Measurements from ENCODE around the gene COP1.

DNA sequence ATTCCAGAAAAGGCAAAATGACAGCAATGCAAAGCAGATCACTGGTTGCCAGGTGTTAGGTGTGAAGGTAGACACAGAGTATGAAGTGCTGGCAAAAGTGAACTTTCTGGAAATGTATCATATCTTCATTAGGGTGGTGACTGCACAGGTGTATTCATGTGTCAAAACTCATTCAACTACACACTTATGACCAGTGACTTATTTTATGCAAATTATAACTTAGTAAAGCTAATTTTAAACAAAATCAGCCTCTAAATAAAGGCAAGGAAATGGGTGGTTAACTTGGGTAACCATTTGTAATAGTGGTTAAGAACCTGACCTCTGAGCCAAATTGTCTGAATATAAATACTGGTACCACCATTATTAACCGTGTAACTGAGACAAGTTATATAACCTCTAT lies 7.4 kb downstream of the COP1 start:
- no peak for TF ChIP-seq CTCF (IDR thresholded peaks at IDR 0.05)
- TF ChIP-seq POLR2AphosphoS5 (IDR thresholded peaks at IDR 0.05), result no peak
- no peak for TF ChIP-seq POLR2A (IDR thresholded peaks at IDR 0.05)
- TF ChIP-seq EP300 (IDR thresholded peaks at IDR 0.05), result no peak

Data from upper lobe of left lung (tissue), 4 donors.